Ramos (cell line): ENCODE measurements around the gene CTSZ.

ENCODE experiments used
- in situ Hi-C: fragments of 300-500 bp; cut with MboI; formaldehyde crosslinking; loops from one replicate; pipeline ENCODE4 v1.14.3; 2022; ENCODE audit warnings: low sequenced_read_pairs; ENCODE audit not compliant: unreplicated experiment

The CTSZ gene

GRCh38 chr20:59032713-59033059 lies 25.6 kb upstream of the CTSZ start:
- in situ Hi-C loops, result no loop called here

GRCh38 chr20:59032023-59032712 lies 25.1 kb upstream of the CTSZ start, which contains the start of gene ATP5F1E:
ATP5F1E (minus strand) TSS chr20:59032335; CDS start chr20:59032251, 84 bp downstream.
- in situ Hi-C loops, result no loop called here

- in situ Hi-C loops, result no loop called here
Observed at GRCh38 chr20:59031564-59032022, 24.5 kb upstream of the CTSZ start.

- in situ Hi-C loops, result no loop called here
Observed at GRCh38 chr20:59030911-59031563, 24.0 kb upstream of the CTSZ start.

GRCh38 chr20:59028812-59029211 lies 21.8 kb upstream of the CTSZ start:
- in situ Hi-C loops, result no loop called here

GRCh38 chr20:59027741-59028320 lies 20.8 kb upstream of the CTSZ start:
- in situ Hi-C loops, result no loop called here

- in situ Hi-C loops, result no loop called here
Observed at GRCh38 chr20:59026904-59027740, 20.1 kb upstream of the CTSZ start.

GRCh38 chr20:59025511-59025910 lies 18.5 kb upstream of the CTSZ start:
- in situ Hi-C loops, result no loop called here

- in situ Hi-C loops, result no loop called here
Observed at GRCh38 chr20:59025086-59025485, 18.0 kb upstream of the CTSZ start.

- in situ Hi-C loops, result no loop called here
Observed at GRCh38 chr20:59024111-59024530, 17.1 kb upstream of the CTSZ start.

- in situ Hi-C loops, result no loop called here
Observed at GRCh38 chr20:59023616-59024015, 16.6 kb upstream of the CTSZ start.

GRCh38 chr20:59022754-59023153 lies 15.7 kb upstream of the CTSZ start:
- in situ Hi-C loops, result no loop called here

GRCh38 chr20:59020938-59021551 lies 14.0 kb upstream of the CTSZ start:
- in situ Hi-C loops, result no loop called here

GRCh38 chr20:59019217-59019616 lies 12.2 kb upstream of the CTSZ start, which contains the start of gene TUBB1:
TUBB1 (plus strand) TSS chr20:59019429; CDS start chr20:59019523, 94 bp downstream.
- in situ Hi-C loops, result no loop called here

GRCh38 chr20:59018817-59019216 lies 11.8 kb upstream of the CTSZ start:
- in situ Hi-C loops, result no loop called here

GRCh38 chr20:59017493-59018231 lies 10.6 kb upstream of the CTSZ start:
- in situ Hi-C loops, result no loop called here

GRCh38 chr20:59016795-59017492 lies 9.9 kb upstream of the CTSZ start:
- in situ Hi-C loops, result no loop called here

- in situ Hi-C loops, result no loop called here
Observed at GRCh38 chr20:59015812-59016711, 9.0 kb upstream of the CTSZ start.
